ES-I3 (cell line): ENCODE results near the gene HK1.

ENCODE experiments used
- H3K36me3 ChIP-seq: 2 replicates; pipeline ENCODE4 v1.6.1; 2013; ENCODE audit warnings: mild to moderate bottlenecking, low read length, control low read depth, moderate library complexity; ENCODE audit not compliant: insufficient read depth
- H3K4me1 ChIP-seq: 2 replicates; pipeline ENCODE4 v1.6.1; 2013; ENCODE audit warnings: mild to moderate bottlenecking, control low read depth, low read length; ENCODE audit not compliant: insufficient read depth
- H3K9ac ChIP-seq: 2 replicates; pipeline ENCODE4 v1.6.1; 2013; ENCODE audit warnings: low read depth, mild to moderate bottlenecking, low read length, moderate library complexity
- H3K9me3 ChIP-seq: 2 replicates; pipeline ENCODE4 v1.6.1; 2013; ENCODE audit warnings: mild to moderate bottlenecking, low read length, moderate library complexity; ENCODE audit not compliant: control insufficient read depth, insufficient read depth

HK1 gene

DNA sequence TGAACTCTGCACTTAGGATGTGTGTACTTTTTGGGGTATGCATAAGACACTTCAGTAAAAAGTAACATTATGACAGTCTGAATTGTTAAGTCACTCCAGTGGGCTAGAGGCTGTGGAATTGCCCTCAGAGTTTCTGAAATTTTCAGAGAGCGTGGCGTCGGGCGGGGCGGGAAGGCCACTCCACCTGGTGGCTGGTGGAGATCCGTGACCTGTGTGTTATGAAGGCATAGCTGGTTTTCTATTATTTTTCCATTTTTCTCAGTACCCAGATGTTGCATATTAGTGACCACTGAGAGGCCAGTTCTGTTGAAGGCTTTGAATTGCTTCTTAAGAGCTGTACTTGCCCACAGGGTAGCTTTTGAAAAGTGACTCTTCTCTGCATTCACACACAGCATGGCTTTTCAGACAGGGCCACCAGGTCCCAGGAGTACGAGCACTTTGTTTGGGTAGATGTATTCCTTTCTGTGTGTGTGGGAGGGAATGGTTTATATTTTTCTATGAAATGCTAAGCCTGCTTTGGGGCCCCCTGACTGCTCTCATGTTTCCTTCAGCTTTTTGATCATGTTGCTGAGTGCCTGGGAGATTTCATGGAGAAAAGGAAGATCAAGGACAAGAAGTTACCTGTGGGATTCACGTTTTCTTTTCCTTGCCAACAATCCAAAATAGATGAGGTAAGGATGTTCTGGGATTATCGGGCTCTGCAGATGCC is 86.1 kb downstream of the HK1 start:
- peaks cover 38% of the 10 kb centered on the region for H3K36me3 ChIP-seq
- H3K4me1 ChIP-seq, result no peaks in the 10 kb centered on the region; the same call in 1 of the 2 replicates
- H3K9ac ChIP-seq, result no peak overlapping the region
- no peaks in the 10 kb centered on the region for H3K9me3 ChIP-seq

DNA sequence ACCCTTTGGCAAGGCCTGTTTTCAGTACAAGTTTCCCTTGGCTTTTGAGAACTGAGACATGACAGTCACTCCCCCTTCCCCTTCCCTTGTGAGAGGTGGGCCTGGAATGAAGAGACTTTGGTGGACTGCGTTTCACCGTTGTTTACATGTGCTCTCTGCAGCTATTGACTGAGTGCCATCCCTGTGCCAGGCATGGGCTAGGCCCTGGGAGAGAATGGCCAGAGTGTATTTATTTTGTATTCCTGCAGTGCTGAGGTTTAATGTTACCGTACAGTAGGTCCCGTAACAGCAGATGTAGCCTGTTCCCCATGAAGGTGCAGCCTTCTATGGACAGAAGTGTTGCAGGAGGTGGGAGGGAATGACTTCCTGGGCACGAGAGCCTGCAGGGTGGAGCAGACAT is 88.4 kb downstream of the HK1 start:
- H3K36me3 ChIP-seq, result peaks cover 50% of the 10 kb centered on the region
- H3K4me1 ChIP-seq, result no peaks in the 10 kb centered on the region
- no peaks in the 10 kb centered on the region for H3K9me3 ChIP-seq
- no peak overlapping the region for H3K9ac ChIP-seq

GRCh38 chr10:69367469-69367868 is 89.2 kb downstream of the HK1 start:
- no peaks in the 10 kb centered on the region for H3K9me3 ChIP-seq
- H3K4me1 ChIP-seq, result no peaks in the 10 kb centered on the region
- peaks cover 57% of the 10 kb centered on the region for H3K36me3 ChIP-seq
- no peak overlapping the region for H3K9ac ChIP-seq

GRCh38 chr10:69372126-69372980 is 94.1 kb downstream of the HK1 start:
- H3K4me1 ChIP-seq, result peaks cover 9% of the 10 kb centered on the region
- H3K36me3 ChIP-seq, result peaks cover 43% of the 10 kb centered on the region
- no peaks in the 10 kb centered on the region for H3K9me3 ChIP-seq
- H3K9ac ChIP-seq, result no peak overlapping the region

- peaks cover 44% of the 10 kb centered on the region for H3K36me3 ChIP-seq
Observed at GRCh38 chr10:69374242-69374641, 95.9 kb downstream of the HK1 start.

GRCh38 chr10:69374931-69375306 is 96.6 kb downstream of the HK1 start:
- H3K9me3 ChIP-seq, result no peaks in the 10 kb centered on the region
- no peak overlapping the region for H3K9ac ChIP-seq
- peaks cover 15% of the 10 kb centered on the region for H3K4me1 ChIP-seq
- peaks cover 47% of the 10 kb centered on the region for H3K36me3 ChIP-seq

More at GRCh38 chr10:69374242-69374641, 95.9 kb downstream of the HK1 start:
- Histone ChIP-seq H3K4me1 (peaks cover 15% of the 10 kb centered on the region), H3K9me3 (no peaks in the 10 kb centered on the region), H3K9ac (no peak overlapping the region)

DNA sequence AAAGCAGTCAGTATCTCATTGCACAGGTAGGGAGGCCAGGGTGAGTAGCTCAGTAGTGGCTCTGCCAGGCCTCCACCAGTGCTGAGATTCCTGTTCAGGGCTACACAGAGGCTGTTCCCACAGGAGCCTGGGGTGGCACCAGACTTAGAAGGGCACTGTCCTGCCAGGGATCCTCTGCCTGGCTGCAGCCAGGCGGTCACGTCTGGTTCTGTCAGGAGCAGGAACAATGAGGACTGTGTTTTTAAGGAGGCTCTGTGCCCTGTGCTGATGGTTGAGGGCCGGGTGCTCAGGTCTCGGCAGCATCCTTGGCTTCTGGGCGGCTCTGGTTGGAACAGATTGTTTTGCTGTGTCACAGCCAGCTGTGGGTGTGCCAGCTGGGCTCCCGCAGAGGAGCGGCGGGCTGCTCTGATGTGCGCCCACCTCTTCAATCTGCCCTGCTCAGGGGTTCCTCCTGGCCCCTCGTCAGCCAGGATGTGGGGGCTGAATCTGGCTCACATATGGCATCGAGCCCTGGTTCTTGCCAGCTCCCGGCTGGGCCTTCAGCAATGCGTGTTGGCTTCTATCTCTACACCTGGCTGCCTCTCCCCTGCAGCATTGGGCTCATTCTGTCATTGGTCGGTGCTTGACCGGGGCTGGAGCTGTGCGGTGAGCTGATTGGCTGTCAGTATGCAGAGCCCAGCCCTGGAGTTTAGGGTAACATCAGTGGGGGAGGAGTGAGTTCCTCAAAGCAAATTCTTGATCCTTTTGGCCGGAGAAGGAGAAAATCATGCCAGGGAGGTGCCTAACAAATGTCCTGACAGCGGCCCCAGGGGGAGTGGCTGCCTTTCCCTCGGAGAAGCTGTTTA is 97.2 kb downstream of the HK1 start:
- peaks cover 47% of the 10 kb centered on the region for H3K36me3 ChIP-seq
- no peak overlapping the region for H3K9ac ChIP-seq
- H3K4me1 ChIP-seq, result peaks cover 15% of the 10 kb centered on the region
- no peaks in the 10 kb centered on the region for H3K9me3 ChIP-seq

GRCh38 chr10:69376662-69377061 is 98.4 kb downstream of the HK1 start:
- Histone ChIP-seq H3K9ac (no peak overlapping the region), H3K36me3 (peaks cover 45% of the 10 kb centered on the region), H3K9me3 (no peaks in the 10 kb centered on the region), H3K4me1 (peaks cover 15% of the 10 kb centered on the region)

- Histone ChIP-seq H3K9ac (no peak overlapping the region), H3K36me3 (peaks cover 41% of the 10 kb centered on the region), H3K9me3 (no peaks in the 10 kb centered on the region), H3K4me1 (peaks cover 15% of the 10 kb centered on the region)
Observed at GRCh38 chr10:69377191-69377590, 98.9 kb downstream of the HK1 start.

DNA sequence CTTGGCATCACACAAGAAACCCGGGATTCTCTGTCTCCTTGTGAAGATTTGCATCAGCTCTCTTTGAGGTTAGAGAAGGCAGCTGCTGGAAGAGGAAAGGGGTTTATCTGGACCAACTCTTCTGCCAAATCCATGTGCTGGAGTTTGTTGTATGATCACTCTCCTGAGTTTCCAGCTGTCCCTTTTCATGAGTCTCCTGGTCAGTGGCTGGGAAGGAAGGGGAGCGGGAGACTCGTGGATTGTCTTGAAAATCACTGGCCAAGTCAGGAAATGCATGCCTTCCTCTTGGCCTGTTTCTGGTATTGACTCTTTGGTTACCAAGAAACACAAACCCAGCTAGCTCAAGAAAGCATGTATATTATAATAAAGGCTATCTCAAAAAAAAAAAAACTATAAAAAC is 99.6 kb downstream of the HK1 start:
- H3K9me3 ChIP-seq, result no peaks in the 10 kb centered on the region
- peaks cover 37% of the 10 kb centered on the region for H3K36me3 ChIP-seq
- no peak overlapping the region for H3K9ac ChIP-seq
- peaks cover 15% of the 10 kb centered on the region for H3K4me1 ChIP-seq

- Histone ChIP-seq H3K4me1 (peaks cover 11% of the 10 kb centered on the region), H3K36me3 (peaks cover 43% of the 10 kb centered on the region), H3K9me3 (no peaks in the 10 kb centered on the region), H3K9ac (no peak overlapping the region)
Observed at GRCh38 chr10:69379800-69380199, 101.5 kb downstream of the HK1 start.

- H3K4me1 ChIP-seq, result peaks cover 4% of the 10 kb centered on the region
- no peak overlapping the region for H3K9ac ChIP-seq
- H3K36me3 ChIP-seq, result peaks cover 54% of the 10 kb centered on the region
- no peaks in the 10 kb centered on the region for H3K9me3 ChIP-seq
Observed at GRCh38 chr10:69382382-69383117, 104.3 kb downstream of the HK1 start.

GRCh38 chr10:69383558-69383957 is 105.3 kb downstream of the HK1 start:
- Histone ChIP-seq H3K9me3 (no peaks in the 10 kb centered on the region), H3K4me1 (no peaks in the 10 kb centered on the region), H3K9ac (no peak overlapping the region), H3K36me3 (peaks cover 54% of the 10 kb centered on the region)

DNA sequence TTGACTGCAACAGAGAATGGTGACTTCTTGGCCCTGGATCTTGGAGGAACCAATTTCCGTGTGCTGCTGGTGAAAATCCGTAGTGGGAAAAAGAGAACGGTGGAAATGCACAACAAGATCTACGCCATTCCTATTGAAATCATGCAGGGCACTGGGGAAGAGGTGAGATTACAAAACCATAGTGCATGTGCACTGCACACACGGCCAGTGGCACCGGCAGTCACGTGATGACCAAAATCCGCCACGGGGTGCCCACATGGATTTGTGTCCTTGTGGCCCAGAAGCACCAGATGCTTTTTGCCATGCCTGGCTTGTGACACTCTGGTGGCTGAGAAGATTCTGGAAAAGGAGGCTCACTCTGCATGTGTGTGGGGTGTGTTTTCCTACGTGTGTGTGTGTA is 106.0 kb downstream of the HK1 start:
- H3K4me1 ChIP-seq, result peaks cover 2% of the 10 kb centered on the region; the same call in 1 of the 2 replicates
- peaks cover 52% of the 10 kb centered on the region for H3K36me3 ChIP-seq
- H3K9me3 ChIP-seq, result no peaks in the 10 kb centered on the region
- H3K9ac ChIP-seq, result no peak overlapping the region
